HepG2 (cell line): Measurements from ENCODE around the gene DNAJC5. TPM values are rescaled to one million over a fixed set of nuclear protein-coding genes. Genes with fewer than 3 reads are reported as not detected.
A peak's percentile ranks its signal among the peaks of the same experiment; 100 is the strongest.

ENCODE experiments used
- CHCHD3 ChIP-seq: sonication (generic); formaldehyde crosslinking; IDR thresholded peaks from 2 replicates; pipeline ENCODE4 v1.8.0; 2022; ENCODE audit warnings: mild to moderate bottlenecking, missing genetic modification reagents, moderate library complexity
- ETS1 ChIP-seq: sonication (generic); formaldehyde crosslinking; IDR thresholded peaks from 2 replicates; pipeline ENCODE4 v1.4.0; 2020; ENCODE audit warnings: missing genetic modification reagents
- FOXP4 ChIP-seq: sonication (generic); formaldehyde crosslinking; IDR thresholded peaks from 2 replicates; pipeline ENCODE4 v1.4.0; 2020; ENCODE audit warnings: missing genetic modification reagents
- HNRNPL ChIP-seq: fragments of 200-400 bp; formaldehyde crosslinking; IDR thresholded peaks from 2 replicates; pipeline ENCODE4 v1.6.1; 2017; ENCODE audit warnings: mild to moderate bottlenecking, low read depth, low read length
- IRF2 ChIP-seq: IDR thresholded peaks from 2 replicates; pipeline ENCODE4 v1.6.1; 2018; ENCODE audit warnings: missing genetic modification reagents, missing compliant biosample characterization
- PHF21A ChIP-seq: sonication (generic); formaldehyde crosslinking; IDR thresholded peaks from 2 replicates; pipeline ENCODE4 v1.5.0; 2020; ENCODE audit warnings: mild to moderate bottlenecking, missing genetic modification reagents
- RBAK ChIP-seq: sonication (generic); formaldehyde crosslinking; IDR thresholded peaks from 2 replicates; pipeline ENCODE4 v1.5.1; 2020; ENCODE audit warnings: mild to moderate bottlenecking, missing genetic modification reagents
- RNF2 ChIP-seq: fragments of 450-650 bp; conservative IDR thresholded peaks from 2 replicates; pipeline ENCODE4 v1.6.1; 2016; ENCODE audit warnings: low read depth
- TFAP4 ChIP-seq: sonication (generic); IDR thresholded peaks from 2 replicates; pipeline ENCODE4 v1.6.1; 2016; ENCODE audit warnings: low read depth, borderline replicate concordance
- ZBTB38 ChIP-seq: sonication (generic); formaldehyde crosslinking; IDR thresholded peaks from 2 replicates; pipeline ENCODE4 v1.5.1; 2020; ENCODE audit warnings: mild to moderate bottlenecking, missing genetic modification reagents
- ZNF282 ChIP-seq: fragments of 450-650 bp; IDR thresholded peaks from 2 replicates; pipeline ENCODE4 v1.6.1; 2018; ENCODE audit not compliant: partially characterized antibody
- ZNF337 ChIP-seq: sonication (generic); formaldehyde crosslinking; IDR thresholded peaks from 2 replicates; pipeline ENCODE4 v1.5.1; 2020; ENCODE audit warnings: missing genetic modification reagents, low read depth, mild to moderate bottlenecking, borderline replicate concordance
- ZNF556 ChIP-seq: sonication (generic); formaldehyde crosslinking; IDR thresholded peaks from 2 replicates; pipeline ENCODE4 v1.4.0; 2020; ENCODE audit warnings: mild to moderate bottlenecking, missing genetic modification reagents, borderline replicate concordance
- ZNF569 ChIP-seq: sonication (generic); formaldehyde crosslinking; IDR thresholded peaks from 2 replicates; pipeline ENCODE4 v1.5.0; 2020; ENCODE audit warnings: mild to moderate bottlenecking, missing genetic modification reagents, moderate library complexity, borderline replicate concordance
- ZNF773 ChIP-seq: sonication (generic); formaldehyde crosslinking; IDR thresholded peaks from 2 replicates; pipeline ENCODE4 v1.4.0; 2020; ENCODE audit warnings: missing genetic modification reagents, borderline replicate concordance
- ZNF775 ChIP-seq: sonication (generic); formaldehyde crosslinking; IDR thresholded peaks from 2 replicates; pipeline ENCODE4 v1.4.0; 2020; ENCODE audit warnings: missing genetic modification reagents, mild to moderate bottlenecking, moderate library complexity, borderline replicate concordance
- polyA plus RNA-seq, 8 experiments: library from polyadenylated mRNA; depleted of rRNA in 3 of 8; stranded (reverse) in 7 of 8; unstranded in 1 of 8; fragments of >200 nt; fragmentation: Illumina TruSeq in 4 of 8; extraction: Trizol in 4 of 8; gene quantifications; 2 replicates each; pipeline versions ENCODE4 v1.2.1 to v1.2.3, GENCODE V29; 2011 to 2016; ENCODE audit warnings: low read depth in 4 of 8, missing spikeins in 1 of 8, mixed read lengths in 1 of 8; ENCODE audit not compliant: insufficient read depth in 1 of 8
- total RNA-seq, 5 experiments: library from RNA; depleted of rRNA; stranded (reverse); fragments of >200 nt; fragmentation: Illumina TruSeq; extraction: Trizol; gene quantifications; 2 replicates each; pipeline ENCODE4 v1.2.3, GENCODE V29; 2016; ENCODE audit warnings: low read depth in 1 of 5
- TF ChIP-seq, protein P1 (sequence below): IDR thresholded peaks from 2 replicates; pipeline ENCODE4 v1.6.1; 2016; ENCODE audit warnings: missing genetic modification reagents, missing compliant biosample characterization
- TF ChIP-seq, protein P2 (sequence below): sonication (generic); formaldehyde crosslinking; IDR thresholded peaks from 2 replicates; pipeline ENCODE4 v1.4.0; 2020; ENCODE audit warnings: missing genetic modification reagents, low read depth, mild to moderate bottlenecking, borderline replicate concordance
- TF ChIP-seq, protein P3 (sequence below), 2 experiments: sonication (generic) in 1 of 2; formaldehyde crosslinking in 1 of 2; IDR thresholded peaks; 2 replicates each; pipeline versions ENCODE4 v1.4.0 to v1.6.1; 2016 to 2020; ENCODE audit warnings: borderline replicate concordance in 1 of 2, low read depth in 1 of 2, mild to moderate bottlenecking in 1 of 2, missing genetic modification reagents in 1 of 2

DNAJC5 gene
- total and polyA plus RNA-seq, 2 of the 13 experiments (the other 11 are each of a cell fraction or from before 2014, with no cell fraction given): 42.8 to 64.5 TPM

GRCh38 chr20:63977739-63978276, 82.9 kb downstream of the DNAJC5 start (continued):
- TF ChIP-seq FOXP4 (CRISPR knock-in tag) (peak; percentile 51; the same call in 1 of the 2 replicates), ZNF556 (CRISPR knock-in tag) (no peak), ZNF773 (no peak), HNRNPL (peak; percentile 90; the same call in 1 of the 2 replicates), CHCHD3 (0 out of 2 replicates have a peak, but pooled peaks have one; percentile 20), ETS1 (CRISPR knock-in tag) (no peak), ZNF775 (no peak), RNF2 (peak; percentile 74; the same call in 1 of the 2 replicates), ZBTB38 (CRISPR knock-in tag) (peak; percentile 85), PHF21A (peak; percentile 49), TFAP4 (peak; percentile 98), ZNF337 (CRISPR knock-in tag) (0 out of 2 replicates have a peak, but pooled peaks have one; percentile 18), ZNF569 (no peak), IRF2 (CRISPR knock-in tag) (peak; percentile 85), RBAK (CRISPR knock-in tag) (0 out of 2 replicates have a peak, but pooled peaks have one; percentile 47), ZNF282 (no peak)
- TF ChIP-seq, protein P1, sequence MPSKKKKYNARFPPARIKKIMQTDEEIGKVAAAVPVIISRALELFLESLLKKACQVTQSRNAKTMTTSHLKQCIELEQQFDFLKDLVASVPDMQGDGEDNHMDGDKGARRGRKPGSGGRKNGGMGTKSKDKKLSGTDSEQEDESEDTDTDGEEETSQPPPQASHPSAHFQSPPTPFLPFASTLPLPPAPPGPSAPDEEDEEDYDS (CRISPR knock-in tag): peak; percentile 68
- TF ChIP-seq, protein P2, sequence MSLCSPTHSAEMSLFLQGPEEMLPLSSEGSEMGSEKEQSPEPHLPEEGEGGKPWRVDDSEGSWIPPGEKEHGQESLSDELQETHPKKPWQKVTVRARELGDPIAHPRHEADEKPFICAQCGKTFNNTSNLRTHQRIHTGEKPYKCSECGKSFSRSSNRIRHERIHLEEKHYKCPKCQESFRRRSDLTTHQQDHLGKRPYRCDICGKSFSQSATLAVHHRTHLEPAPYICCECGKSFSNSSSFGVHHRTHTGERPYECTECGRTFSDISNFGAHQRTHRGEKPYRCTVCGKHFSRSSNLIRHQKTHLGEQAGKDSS (CRISPR knock-in tag): peak; percentile 96
- TF ChIP-seq, protein P3, sequence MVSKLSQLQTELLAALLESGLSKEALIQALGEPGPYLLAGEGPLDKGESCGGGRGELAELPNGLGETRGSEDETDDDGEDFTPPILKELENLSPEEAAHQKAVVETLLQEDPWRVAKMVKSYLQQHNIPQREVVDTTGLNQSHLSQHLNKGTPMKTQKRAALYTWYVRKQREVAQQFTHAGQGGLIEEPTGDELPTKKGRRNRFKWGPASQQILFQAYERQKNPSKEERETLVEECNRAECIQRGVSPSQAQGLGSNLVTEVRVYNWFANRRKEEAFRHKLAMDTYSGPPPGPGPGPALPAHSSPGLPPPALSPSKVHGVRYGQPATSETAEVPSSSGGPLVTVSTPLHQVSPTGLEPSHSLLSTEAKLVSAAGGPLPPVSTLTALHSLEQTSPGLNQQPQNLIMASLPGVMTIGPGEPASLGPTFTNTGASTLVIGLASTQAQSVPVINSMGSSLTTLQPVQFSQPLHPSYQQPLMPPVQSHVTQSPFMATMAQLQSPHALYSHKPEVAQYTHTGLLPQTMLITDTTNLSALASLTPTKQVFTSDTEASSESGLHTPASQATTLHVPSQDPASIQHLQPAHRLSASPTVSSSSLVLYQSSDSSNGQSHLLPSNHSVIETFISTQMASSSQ (IDR thresholded peaks at IDR 0.05; ENCODE audit: low read depth): no peak
- TF ChIP-seq, protein P3 (CRISPR knock-in tag; IDR thresholded peaks at IDR 0.05; ENCODE audit: borderline replicate concordance): peak; percentile 71; the same call in 1 of the 2 replicates
